Activated CD8-positive, alpha-beta T cell treated with anti-CD3 and anti-CD28 coated beads, Interleukin-2, amount 10 ng/mL, durations not matched to agents 7 days and 5 days (primary cell): ENCODE results near the gene YIPF5. TPM values are rescaled to one million over a fixed set of nuclear protein-coding genes. Genes with fewer than 3 reads are reported as not detected.

Source experiments
- ATAC-seq: fragments of 150-1000 bp; cut with Tn5 transposase; one replicate; pipeline ENCODE4 v1.10.0; 2021; ENCODE audit warnings: moderate library complexity
- CTCF ChIA-PET: fragments of 350-600 bp; sonication (Branson Sonifier 250); formaldehyde crosslinking; loops from one replicate; lab custom pipeline; 2021; ENCODE audit warnings: antibody characterized with exemption; lab: Charles Lee
- POLR2A ChIA-PET: fragments of 350-600 bp; sonication (Branson Sonifier 250); formaldehyde crosslinking; loops from one replicate; lab custom pipeline; 2021; ENCODE audit warnings: antibody characterized with exemption; lab: Charles Lee
- DNase-seq: peaks from one replicate; pipeline ENCODE4 v3.0.0-alpha.2; 2020
- H3K27ac Mint-ChIP-seq: one replicate; pipeline ENCODE4 v1.8.0; 2021; ENCODE audit warnings: mild to moderate bottlenecking, mixed read lengths
- H3K27me3 Mint-ChIP-seq: one replicate; pipeline ENCODE4 v1.8.0; 2021; ENCODE audit warnings: low read depth, mixed read lengths
- H3K36me3 Mint-ChIP-seq: one replicate; pipeline ENCODE4 v1.8.0; 2021; ENCODE audit warnings: low read depth, mixed read lengths
- H3K4me1 Mint-ChIP-seq: one replicate; pipeline ENCODE4 v1.8.0; 2021; ENCODE audit warnings: low read depth, mixed read lengths
- H3K4me3 Mint-ChIP-seq: one replicate; pipeline ENCODE4 v1.8.0; 2021; ENCODE audit warnings: mild to moderate bottlenecking, mixed read lengths
- H3K9me3 Mint-ChIP-seq: one replicate; pipeline ENCODE4 v1.8.0; 2022; ENCODE audit warnings: mixed read lengths; ENCODE audit not compliant: insufficient read depth
- total RNA-seq, 2 experiments: library from RNA; stranded (reverse); gene quantifications; one replicate each; pipeline ENCODE4 v1.2.3, GENCODE V29; 2021

Gene YIPF5
- total RNA-seq, 2 experiments from 2014 or later: 35.2 to 38.1 TPM

GRCh38 chr5:144179226-144179625 lies 8.8 kb upstream of the YIPF5 start:
- CTCF ChIA-PET: interaction anchor here (1.3 to 3.5 kb wide), 3 partner anchors 9 to 14 kb away, joined by 3 to 16 read pairs (median 7); no protein-coding TSS in a partner anchor
- H3K4me3 Mint-ChIP-seq: no peak overlapping the region
- no peak for DNase-seq
- ATAC-seq: no peak
- POLR2A ChIA-PET: no interaction called here
- peaks cover 17% of the 10 kb centered on the region for H3K4me1 Mint-ChIP-seq
- H3K36me3 Mint-ChIP-seq: no peaks in the 10 kb centered on the region
- H3K27ac Mint-ChIP-seq: no peak overlapping the region
- H3K9me3 Mint-ChIP-seq: no peaks in the 10 kb centered on the region
- H3K27me3 Mint-ChIP-seq: peaks cover 2% of the 10 kb centered on the region

GRCh38 chr5:144177548-144177947 lies 7.1 kb upstream of the YIPF5 start:
- H3K4me3 Mint-ChIP-seq: no peak overlapping the region
- no peak overlapping the region for H3K27ac Mint-ChIP-seq
- ChIA-PET POLR2A (no interaction called here), CTCF (no interaction called here)
- H3K36me3 Mint-ChIP-seq: no peaks in the 10 kb centered on the region
- no peaks in the 10 kb centered on the region for H3K9me3 Mint-ChIP-seq
- H3K27me3 Mint-ChIP-seq: peaks cover 8% of the 10 kb centered on the region
- peaks cover 13% of the 10 kb centered on the region for H3K4me1 Mint-ChIP-seq
- ATAC-seq (no peak), DNase-seq (no peak)

- H3K4me1 Mint-ChIP-seq: peaks cover 32% of the 10 kb centered on the region
- H3K27ac Mint-ChIP-seq: no peak overlapping the region
- H3K27me3 Mint-ChIP-seq: peaks cover 8% of the 10 kb centered on the region
- no peaks in the 10 kb centered on the region for H3K9me3 Mint-ChIP-seq
- POLR2A ChIA-PET: interaction anchor here (0.9 kb wide), 1 partner anchor 18 kb away, joined by 3 read pairs; no protein-coding TSS in a partner anchor
- peaks cover 10% of the 10 kb centered on the region for H3K36me3 Mint-ChIP-seq
- ATAC-seq (no peak), DNase-seq (no peak)
- H3K4me3 Mint-ChIP-seq: no peak overlapping the region
- CTCF ChIA-PET: interaction anchor here (10.2 kb wide), 1 partner anchor 16 kb away, joined by 129 read pairs; no protein-coding TSS in a partner anchor
These were observed 3.3 kb upstream of the YIPF5 start for GRCh38 chr5:144173766-144174165.

- ChIA-PET CTCF (interaction anchor here (0.9 to 10.2 kb wide), 7 partner anchors 10 to 767 kb away, joined by 3 to 129 read pairs (median 4); partner anchors contain the start of gene NR3C1), POLR2A (interaction anchor here (1.2 to 3.3 kb wide), 6 partner anchors 11 to 25 kb away, joined by 3 to 30 read pairs (median 6); no protein-coding TSS in a partner anchor)
- no peak for ATAC-seq
- peak overlapping the region; percentile 93 for H3K4me3 Mint-ChIP-seq
- no peaks in the 10 kb centered on the region for H3K9me3 Mint-ChIP-seq
- DNase-seq: no peak
- peaks cover 8% of the 10 kb centered on the region for H3K27me3 Mint-ChIP-seq
- H3K4me1 Mint-ChIP-seq: peaks cover 37% of the 10 kb centered on the region
- H3K27ac Mint-ChIP-seq: peak overlapping the region; percentile 88
- H3K36me3 Mint-ChIP-seq: peaks cover 33% of the 10 kb centered on the region
These were observed 569 bp downstream of the YIPF5 start for GRCh38 chr5:144169904-144170275.

- Mint-ChIP-seq H3K4me1 (peaks cover 37% of the 10 kb centered on the region), H3K9me3 (no peaks in the 10 kb centered on the region), H3K4me3 (no peak overlapping the region), H3K36me3 (peaks cover 45% of the 10 kb centered on the region), H3K27me3 (peaks cover 3% of the 10 kb centered on the region), H3K27ac (no peak overlapping the region)
- CTCF ChIA-PET: interaction anchor here (10.2 kb wide), 1 partner anchor 22 kb away, joined by 129 read pairs; no protein-coding TSS in a partner anchor
- POLR2A ChIA-PET: no interaction called here
- no peak for DNase-seq
- no peak for ATAC-seq
These were observed 2.5 kb downstream of the YIPF5 start for GRCh38 chr5:144167998-144168397.

- POLR2A ChIA-PET: no interaction called here
- H3K4me3 Mint-ChIP-seq: no peak overlapping the region
- no peaks in the 10 kb centered on the region for H3K27me3 Mint-ChIP-seq
- H3K9me3 Mint-ChIP-seq: no peaks in the 10 kb centered on the region
- no peak overlapping the region for H3K27ac Mint-ChIP-seq
- CTCF ChIA-PET: interaction anchor here (10.2 kb wide), 1 partner anchor 23 kb away, joined by 129 read pairs; no protein-coding TSS in a partner anchor
- peaks cover 37% of the 10 kb centered on the region for H3K4me1 Mint-ChIP-seq
- DNase-seq (no peak), ATAC-seq (no peak)
- H3K36me3 Mint-ChIP-seq: peaks cover 56% of the 10 kb centered on the region
These were observed 3.8 kb downstream of the YIPF5 start for GRCh38 chr5:144166696-144167095.

- peaks cover 55% of the 10 kb centered on the region for H3K36me3 Mint-ChIP-seq
- ATAC-seq (no peak), DNase-seq (no peak)
- H3K4me3 Mint-ChIP-seq: no peak overlapping the region
- no peaks in the 10 kb centered on the region for H3K9me3 Mint-ChIP-seq
- POLR2A ChIA-PET: no interaction called here
- CTCF ChIA-PET: no interaction called here
- peaks cover 3% of the 10 kb centered on the region for H3K4me1 Mint-ChIP-seq
- H3K27ac Mint-ChIP-seq: no peak overlapping the region
- H3K27me3 Mint-ChIP-seq: no peaks in the 10 kb centered on the region
These were observed 7.8 kb downstream of the YIPF5 start for GRCh38 chr5:144162686-144163085.

- POLR2A ChIA-PET: no interaction called here
- no peaks in the 10 kb centered on the region for H3K27me3 Mint-ChIP-seq
- DNase-seq: no peak
- no peak overlapping the region for H3K4me3 Mint-ChIP-seq
- H3K27ac Mint-ChIP-seq: no peak overlapping the region
- CTCF ChIA-PET: interaction anchor here (1.3 to 2.2 kb wide), 2 partner anchors 14 to 35 kb away, joined by 6 to 8 read pairs; no protein-coding TSS in a partner anchor
- no peak for ATAC-seq
- no peaks in the 10 kb centered on the region for H3K4me1 Mint-ChIP-seq
- no peaks in the 10 kb centered on the region for H3K9me3 Mint-ChIP-seq
- H3K36me3 Mint-ChIP-seq: peaks cover 21% of the 10 kb centered on the region
These were observed 13.7 kb downstream of the YIPF5 start for GRCh38 chr5:144156767-144157171.

GRCh38 chr5:144151026-144151425 lies 19.4 kb downstream of the YIPF5 start:
- ATAC-seq: no peak
- Mint-ChIP-seq H3K4me3 (no peak overlapping the region), H3K9me3 (no peaks in the 10 kb centered on the region), H3K27me3 (no peaks in the 10 kb centered on the region), H3K27ac (no peak overlapping the region), H3K4me1 (no peaks in the 10 kb centered on the region), H3K36me3 (no peaks in the 10 kb centered on the region)
- CTCF ChIA-PET: no interaction called here
- no peak for DNase-seq
- POLR2A ChIA-PET: no interaction called here

- Mint-ChIP-seq H3K9me3 (no peaks in the 10 kb centered on the region), H3K4me3 (no peak overlapping the region), H3K27ac (no peak overlapping the region), H3K4me1 (peaks cover 2% of the 10 kb centered on the region), H3K36me3 (no peaks in the 10 kb centered on the region), H3K27me3 (peaks cover 9% of the 10 kb centered on the region)
- CTCF ChIA-PET: interaction anchor here (1.2 to 2.2 kb wide), 2 partner anchors 46 to 49 kb away, joined by 4 to 6 read pairs; no protein-coding TSS in a partner anchor
- POLR2A ChIA-PET: no interaction called here
- DNase-seq: no peak
- ATAC-seq: no peak
These were observed 25.3 kb downstream of the YIPF5 start for GRCh38 chr5:144144956-144145751.

GRCh38 chr5:144143625-144144024 lies 26.8 kb downstream of the YIPF5 start:
- ChIA-PET CTCF (interaction anchor here (2.5 to 4.9 kb wide), 2 partner anchors 11 to 48 kb away, joined by 7 to 17 read pairs; no protein-coding TSS in a partner anchor), POLR2A (no interaction called here)
- Mint-ChIP-seq H3K4me3 (no peak overlapping the region), H3K27me3 (peaks cover 14% of the 10 kb centered on the region), H3K36me3 (no peaks in the 10 kb centered on the region), H3K9me3 (no peaks in the 10 kb centered on the region), H3K27ac (no peak overlapping the region), H3K4me1 (peaks cover 2% of the 10 kb centered on the region)
- DNase-seq (no peak), ATAC-seq (no peak)

GRCh38 chr5:144142824-144143162 lies 27.7 kb downstream of the YIPF5 start:
- ChIA-PET CTCF (interaction anchor here (0.7 to 4.9 kb wide), 9 partner anchors 9 to 178 kb away, joined by 3 to 17 read pairs (median 5); partner anchors contain the start of genes KCTD16 and YIPF5), POLR2A (no interaction called here)
- H3K36me3 Mint-ChIP-seq: no peaks in the 10 kb centered on the region
- H3K4me3 Mint-ChIP-seq: no peak overlapping the region
- H3K9me3 Mint-ChIP-seq: no peaks in the 10 kb centered on the region
- DNase-seq (no peak), ATAC-seq (no peak)
- H3K27ac Mint-ChIP-seq: no peak overlapping the region
- H3K27me3 Mint-ChIP-seq: peaks cover 14% of the 10 kb centered on the region
- peaks cover 2% of the 10 kb centered on the region for H3K4me1 Mint-ChIP-seq
